ENCODE results near the gene FOXL1. TPM values are rescaled to one million over a fixed set of nuclear protein-coding genes. Genes with fewer than 3 reads are reported as not detected.

Gene FOXL1
- total RNA-seq, 1 experiment from 2014 or later, result 0.11 TPM

- H3K36me3 Mint-ChIP-seq (ENCODE audit: insufficient read depth, unreplicated experiment), result peaks cover 5% of the 10 kb centered on the region
- no peaks in the 10 kb centered on the region for H3K4me1 Mint-ChIP-seq (ENCODE audit: low read depth, unreplicated experiment)
- H3K27me3 Mint-ChIP-seq (ENCODE audit: insufficient read depth, unreplicated experiment), result no peaks in the 10 kb centered on the region
- CTCF ChIA-PET, result no interaction called here
- BruUV-seq (replicated peaks), result no TSS peak
- no peaks in the 10 kb centered on the region for H3K27me3 ChIP-seq (replicated peaks; ENCODE audit: control insufficient read depth, insufficient read depth, low read length)
- no peak for TF ChIP-seq CTCF (IDR thresholded peaks at IDR 0.05; ENCODE audit: insufficient read depth in 1 of 2, low read depth in 1 of 2, low read length in 1 of 2, severe bottlenecking in 1 of 2, unreplicated experiment in 1 of 2)
- H3K27ac Mint-ChIP-seq (ENCODE audit: unreplicated experiment), result no peak overlapping the region
- H3K4me3 Mint-ChIP-seq (ENCODE audit: unreplicated experiment), result no peak overlapping the region
- H3K4me1 ChIP-seq, result no peaks in the 10 kb centered on the region
- POLR2A ChIA-PET, result no interaction called here
- DNase-seq, result no peak
- intact Hi-C loops (cut with micrococcal nuclease; ENCODE audit: unreplicated experiment), result no loop called here
- H3K9me3 Mint-ChIP-seq (ENCODE audit: unreplicated experiment), result no peaks in the 10 kb centered on the region
- H3K4me3 ChIP-seq (ENCODE audit: low read depth, low read length), result no peak overlapping the region
- peaks cover 1% of the 10 kb centered on the region; the same call in 1 of the 2 replicates for H3K36me3 ChIP-seq (ENCODE audit: control insufficient read depth, insufficient read depth, low read length)
- H3K9me3 ChIP-seq, result no peaks in the 10 kb centered on the region
Measured at GRCh38 chr16:86547286-86547685, 31.1 kb upstream of the FOXL1 start.

- intact Hi-C loops (cut with micrococcal nuclease; ENCODE audit: unreplicated experiment), result no loop called here
- Histone ChIP-seq H3K4me1 (no peaks in the 10 kb centered on the region), H3K27me3 (replicated peaks; ENCODE audit: control insufficient read depth, insufficient read depth, low read length) (no peaks in the 10 kb centered on the region), H3K4me3 (ENCODE audit: low read depth, low read length) (no peak overlapping the region), H3K36me3 (ENCODE audit: control insufficient read depth, insufficient read depth, low read length) (peaks cover 1% of the 10 kb centered on the region; the same call in 1 of the 2 replicates), H3K9me3 (no peaks in the 10 kb centered on the region)
- Mint-ChIP-seq H3K4me1 (ENCODE audit: low read depth, unreplicated experiment) (peaks cover 6% of the 10 kb centered on the region), H3K9me3 (ENCODE audit: unreplicated experiment) (no peaks in the 10 kb centered on the region), H3K4me3 (ENCODE audit: unreplicated experiment) (no peak overlapping the region), H3K27me3 (ENCODE audit: insufficient read depth, unreplicated experiment) (no peaks in the 10 kb centered on the region), H3K27ac (ENCODE audit: unreplicated experiment) (no peak overlapping the region), H3K36me3 (ENCODE audit: insufficient read depth, unreplicated experiment) (peaks cover 5% of the 10 kb centered on the region)
- DNase-seq, result no peak
- POLR2A ChIA-PET, result no interaction called here
- BruUV-seq (replicated peaks), result no TSS peak
- CTCF ChIA-PET, result interaction anchor here (0.6 kb wide), 1 partner anchor 27 kb away, joined by 6 read pairs; no protein-coding TSS in a partner anchor
- no peak for TF ChIP-seq CTCF (IDR thresholded peaks at IDR 0.05; ENCODE audit: insufficient read depth in 1 of 2, low read depth in 1 of 2, low read length in 1 of 2, severe bottlenecking in 1 of 2, unreplicated experiment in 1 of 2)
Measured at GRCh38 chr16:86549076-86549892, 29.1 kb upstream of the FOXL1 start.

- DNase-seq, result no peak
- H3K27ac Mint-ChIP-seq (ENCODE audit: unreplicated experiment), result no peak overlapping the region
- Histone ChIP-seq H3K36me3 (ENCODE audit: control insufficient read depth, insufficient read depth, low read length) (peaks cover 1% of the 10 kb centered on the region; the same call in 1 of the 2 replicates), H3K27me3 (replicated peaks; ENCODE audit: control insufficient read depth, insufficient read depth, low read length) (no peaks in the 10 kb centered on the region), H3K9me3 (no peaks in the 10 kb centered on the region), H3K4me1 (no peaks in the 10 kb centered on the region), H3K4me3 (ENCODE audit: low read depth, low read length) (no peak overlapping the region)
- H3K27me3 Mint-ChIP-seq (ENCODE audit: insufficient read depth, unreplicated experiment), result no peaks in the 10 kb centered on the region
- H3K9me3 Mint-ChIP-seq (ENCODE audit: unreplicated experiment), result no peaks in the 10 kb centered on the region
- ChIA-PET POLR2A (no interaction called here), CTCF (interaction anchor here (0.6 kb wide), 1 partner anchor 26 kb away, joined by 6 read pairs; no protein-coding TSS in a partner anchor)
- H3K36me3 Mint-ChIP-seq (ENCODE audit: insufficient read depth, unreplicated experiment), result peaks cover 8% of the 10 kb centered on the region
- TF ChIP-seq CTCF (IDR thresholded peaks at IDR 0.05; ENCODE audit: insufficient read depth in 1 of 2, low read depth in 1 of 2, low read length in 1 of 2, severe bottlenecking in 1 of 2, unreplicated experiment in 1 of 2), result no peak
- no peak overlapping the region for H3K4me3 Mint-ChIP-seq (ENCODE audit: unreplicated experiment)
- peaks cover 8% of the 10 kb centered on the region for H3K4me1 Mint-ChIP-seq (ENCODE audit: low read depth, unreplicated experiment)
- no TSS peak for BruUV-seq (replicated peaks)
- intact Hi-C loops (cut with micrococcal nuclease; ENCODE audit: unreplicated experiment), result loop anchor here (10.0 kb wide), 1 partner anchor 835 kb away; the partner anchor contains the start of gene FBXO31
Measured at GRCh38 chr16:86549893-86550190, 28.5 kb upstream of the FOXL1 start.

Data from Caco-2 (cell line).